HL-60 (cell line): ENCODE data around the gene HAUS1.
A peak's percentile ranks its signal among the peaks of the same experiment; 100 is the strongest.
"Not testable (repeated sequence)": the region's sequence is repeated elsewhere in the genome, so short reads cannot be mapped to it uniquely, and the experiment has no call there.

Source experiments
- DNase-seq, 2 experiments: peaks; one replicate each; pipeline ENCODE4 v3.0.0-alpha.2; 2010 to 2020; ENCODE audit warnings: low read depth in 1 of 2, low spot score in 1 of 2
- H3K27ac ChIP-seq: fragments of 250-450 bp; sonication (Bioruptor Pico); replicated peaks from 2 replicates; pipeline ENCODE4 v1.5.1; 2020; ENCODE audit warnings: mild to moderate bottlenecking, moderate library complexity
- H3K27me3 ChIP-seq: fragments of 250-450 bp; sonication (Bioruptor Pico); 2 replicates; pipeline ENCODE4 v1.5.1; 2021; ENCODE audit warnings: mild to moderate bottlenecking, moderate library complexity; ENCODE audit not compliant: insufficient read depth, poor library complexity, severe bottlenecking
- H3K4me3 ChIP-seq: replicated peaks from 2 replicates; pipeline ENCODE4 v1.5.1; 2011; ENCODE audit warnings: mild to moderate bottlenecking, control low read depth, low read length; ENCODE audit not compliant: insufficient read depth
- CTCF ChIP-seq: IDR thresholded peaks from one replicate; pipeline ENCODE4 v1.5.1; 2011; ENCODE audit warnings: low read length, control low read depth, inconsistent platforms; ENCODE audit not compliant: insufficient read depth
- GABPA ChIP-seq: IDR thresholded peaks from 2 replicates; pipeline ENCODE4 v1.6.1; 2012; ENCODE audit warnings: low read depth
- POLR2AphosphoS5 ChIP-seq: IDR thresholded peaks from 2 replicates; pipeline ENCODE4 v1.6.1; 2012; ENCODE audit warnings: low read depth
- REST ChIP-seq: IDR thresholded peaks from 2 replicates; pipeline ENCODE4 v1.6.1; 2012; ENCODE audit warnings: low read depth; ENCODE audit not compliant: insufficient replicate concordance
- SPI1 ChIP-seq: IDR thresholded peaks from 2 replicates; pipeline ENCODE4 v1.6.1; 2012; ENCODE audit warnings: low read depth, mild to moderate bottlenecking, borderline replicate concordance

HAUS1 gene

GRCh38 chr18:46084431-46084830, 19.8 kb upstream of the HAUS1 start:
- H3K4me3 ChIP-seq: no peak overlapping the region
- H3K27me3 ChIP-seq: no peaks in the 10 kb centered on the region
- no peak overlapping the region for H3K27ac ChIP-seq
- no peak for TF ChIP-seq SPI1
- DNase-seq: no peak

GRCh38 chr18:46088501-46088900, 15.7 kb upstream of the HAUS1 start:
- not testable (repeated sequence) for H3K27ac ChIP-seq, H3K4me3 ChIP-seq, DNase-seq, H3K27me3 ChIP-seq

GRCh38 chr18:46095532-46095931, 8.7 kb upstream of the HAUS1 start:
- TF ChIP-seq SPI1 (no peak), CTCF (no peak), REST (no peak), POLR2AphosphoS5 (no peak), GABPA (no peak)
- no peaks in the 10 kb centered on the region for H3K27me3 ChIP-seq
- peak overlapping the region; percentile 95 for H3K27ac ChIP-seq
- H3K4me3 ChIP-seq: peak overlapping the region; percentile 83
- DNase-seq: no peak

GRCh38 chr18:46096651-46097300, 7.4 kb upstream of the HAUS1 start:
- H3K27ac ChIP-seq: peak overlapping the region; percentile 95
- H3K4me3 ChIP-seq: peak overlapping the region; percentile 83
- peak in 1 of 2 experiments; percentile 25 for DNase-seq
- TF ChIP-seq SPI1 (no peak), GABPA (no peak), REST (no peak), CTCF (no peak), POLR2AphosphoS5 (no peak)
- H3K27me3 ChIP-seq: no peaks in the 10 kb centered on the region

- DNase-seq: no peak
Measured at GRCh38 chr18:46097431-46097800, 6.8 kb upstream of the HAUS1 start.

More at GRCh38 chr18:46097431-46097800, 6.8 kb upstream of the HAUS1 start:
- TF ChIP-seq REST (no peak), CTCF (no peak), SPI1 (no peak), GABPA (no peak), POLR2AphosphoS5 (no peak)
- Histone ChIP-seq H3K4me3 (peak overlapping the region; percentile 83), H3K27ac (peak overlapping the region; percentile 95), H3K27me3 (no peaks in the 10 kb centered on the region)
